NCI-H524 (cell line): ENCODE data around the gene BCL2L1.
"Not testable (repeated sequence)": the region's sequence is repeated elsewhere in the genome, so short reads cannot be mapped to it uniquely, and the experiment has no call there.

Experiments
- DNase-seq, 2 experiments: peaks; one replicate each; lab custom pipeline; 2025; lab: John Stamatoyannopoulos, UW

The BCL2L1 gene

GRCh38 chr20:31648104-31648503 is 74.6 kb downstream of the BCL2L1 start:
- peak in 1 of 2 experiments; percentile 36 for DNase-seq

GRCh38 chr20:31644701-31645100 is 78.0 kb downstream of the BCL2L1 start:
- peak; percentile 71 to 84 for DNase-seq

GRCh38 chr20:31643522-31643921 is 79.1 kb downstream of the BCL2L1 start:
- DNase-seq = no peak

GRCh38 chr20:31642837-31643236 is 79.8 kb downstream of the BCL2L1 start:
- no peak for DNase-seq

GRCh38 chr20:31641391-31641790 is 81.3 kb downstream of the BCL2L1 start:
- DNase-seq = no peak

GRCh38 chr20:31640259-31640658 is 82.4 kb downstream of the BCL2L1 start:
- DNase-seq = no peak

- no peak for DNase-seq
Observed at GRCh38 chr20:31638816-31639215, 83.9 kb downstream of the BCL2L1 start.

- peak; percentile 72 to 97 for DNase-seq
Observed at GRCh38 chr20:31638317-31638716, 84.4 kb downstream of the BCL2L1 start.

GRCh38 chr20:31637660-31638059 is 85.0 kb downstream of the BCL2L1 start, which contains the start of gene COX4I2:
Gene COX4I2 (plus strand): TSS chr20:31637912. CDS start chr20:31639018, 1,106 bp downstream.
- no peak for DNase-seq

GRCh38 chr20:31633339-31633914 is 89.2 kb downstream of the BCL2L1 start:
- no peak for DNase-seq

- DNase-seq = no peak
Observed at GRCh38 chr20:31632548-31633338, 89.9 kb downstream of the BCL2L1 start.

GRCh38 chr20:31630187-31630790 is 92.4 kb downstream of the BCL2L1 start:
- peak; percentile 17 to 65 for DNase-seq

GRCh38 chr20:31628057-31628456 is 94.6 kb downstream of the BCL2L1 start:
- DNase-seq = not testable (repeated sequence)

- not testable (repeated sequence) for DNase-seq
Observed at GRCh38 chr20:31626534-31626933, 96.1 kb downstream of the BCL2L1 start.

GRCh38 chr20:31623123-31623505 is 99.6 kb downstream of the BCL2L1 start:
- not testable (repeated sequence) for DNase-seq

- DNase-seq = no peak
Observed at GRCh38 chr20:31620246-31620645, 102.4 kb downstream of the BCL2L1 start.

GRCh38 chr20:31617432-31618104 is 105.1 kb downstream of the BCL2L1 start:
- no peak for DNase-seq

- no peak for DNase-seq
Observed at GRCh38 chr20:31615416-31615815, 107.3 kb downstream of the BCL2L1 start.
